HG03457 (cell line): ENCODE results near the gene PKD1.
"Not testable (repeated sequence)": the region's sequence is repeated elsewhere in the genome, so short reads cannot be mapped to it uniquely, and the experiment has no call there.

Experiments used
- ATAC-seq: cut with Tn5 transposase; IDR thresholded peaks from one replicate; pipeline ENCODE4 v1.9.1; 2021; ENCODE audit warnings: moderate number of reproducible peaks; ENCODE audit not compliant: unreplicated experiment

Gene PKD1

GRCh38 chr16:2152695-2153506 lies 17.2 kb upstream of the PKD1 start:
- no peak for ATAC-seq

DNA sequence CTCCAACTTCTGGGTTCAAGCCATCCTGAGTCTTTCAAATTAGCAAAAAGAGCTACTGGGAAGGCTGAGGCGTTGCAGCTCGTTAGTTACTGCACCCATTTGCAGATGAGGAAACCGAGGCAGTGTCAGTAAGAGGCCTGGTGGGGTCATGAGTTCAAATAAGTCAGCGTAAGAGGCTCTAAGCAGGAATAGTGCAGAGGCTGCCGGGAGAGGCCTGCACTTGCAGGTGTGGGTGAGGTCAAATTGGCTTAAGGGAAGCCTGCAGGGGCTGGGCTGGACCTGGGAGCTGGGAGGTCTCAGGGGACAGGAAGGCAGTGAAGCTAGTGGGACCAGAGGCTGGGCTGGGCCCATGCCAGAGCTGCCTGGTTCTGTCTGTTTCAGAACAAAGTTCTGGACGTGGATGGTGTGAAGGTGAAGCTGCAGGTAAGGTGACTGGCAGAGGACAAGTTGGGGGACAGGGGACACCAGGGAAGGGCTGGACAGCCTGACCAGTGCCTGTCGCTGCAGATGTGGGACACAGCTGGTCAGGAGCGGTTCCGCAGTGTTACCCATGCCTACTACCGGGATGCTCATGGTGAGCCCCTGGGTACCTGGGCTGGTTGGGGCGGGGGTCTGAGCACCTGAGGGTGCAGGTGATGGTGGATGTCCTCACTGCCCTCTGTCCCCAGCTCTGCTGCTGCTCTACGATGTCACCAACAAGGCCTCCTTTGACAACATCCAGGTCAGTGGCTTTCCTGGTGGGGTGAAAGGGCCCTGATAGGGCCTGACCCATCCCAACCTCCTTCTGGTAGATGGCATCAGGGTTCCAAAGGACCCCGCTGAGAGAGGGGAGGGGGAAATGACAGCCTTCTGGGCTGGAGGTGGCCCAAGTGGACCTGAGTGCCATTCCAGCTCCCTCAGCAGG lies 15.7 kb upstream of the PKD1 start:
- no peak for ATAC-seq

DNA sequence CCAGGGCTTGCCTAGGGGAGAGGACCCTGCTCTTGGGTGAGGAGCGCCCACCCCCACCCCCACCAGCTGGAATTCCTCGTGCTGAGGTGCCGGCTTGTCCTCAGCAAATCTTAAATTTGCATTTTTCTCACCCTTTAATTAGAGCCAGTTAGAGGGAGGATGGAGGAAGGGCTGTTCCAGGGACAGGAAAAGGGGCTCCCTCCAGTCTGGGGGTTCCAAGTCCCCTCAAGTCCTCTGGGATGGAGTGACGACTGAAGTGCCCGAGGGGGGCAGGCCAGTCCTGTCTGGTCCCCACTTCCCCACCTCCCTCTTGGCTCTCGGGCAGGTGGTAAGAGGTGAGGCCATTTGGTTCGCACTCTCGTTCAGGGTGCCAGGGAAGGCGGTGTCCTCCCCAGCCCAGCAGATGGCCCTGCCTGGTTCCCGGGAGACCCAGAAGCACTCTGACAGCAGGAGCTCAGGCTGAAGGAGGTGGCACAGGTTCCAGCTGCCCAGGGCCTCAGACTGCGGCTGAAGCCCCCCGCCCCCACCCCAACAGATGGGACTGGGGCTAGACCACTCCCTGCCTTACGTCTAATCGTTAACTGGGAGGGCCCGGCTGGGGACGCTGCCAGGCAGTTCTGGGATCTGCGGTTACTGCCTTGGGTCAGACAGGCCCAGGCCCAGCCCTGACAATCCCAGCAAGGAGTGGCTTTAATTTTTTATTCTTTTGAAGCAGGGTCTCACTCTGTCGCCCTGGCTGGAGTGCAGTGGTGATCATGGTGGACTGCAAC lies 14.9 kb upstream of the PKD1 start:
- ATAC-seq, result no peak

DNA sequence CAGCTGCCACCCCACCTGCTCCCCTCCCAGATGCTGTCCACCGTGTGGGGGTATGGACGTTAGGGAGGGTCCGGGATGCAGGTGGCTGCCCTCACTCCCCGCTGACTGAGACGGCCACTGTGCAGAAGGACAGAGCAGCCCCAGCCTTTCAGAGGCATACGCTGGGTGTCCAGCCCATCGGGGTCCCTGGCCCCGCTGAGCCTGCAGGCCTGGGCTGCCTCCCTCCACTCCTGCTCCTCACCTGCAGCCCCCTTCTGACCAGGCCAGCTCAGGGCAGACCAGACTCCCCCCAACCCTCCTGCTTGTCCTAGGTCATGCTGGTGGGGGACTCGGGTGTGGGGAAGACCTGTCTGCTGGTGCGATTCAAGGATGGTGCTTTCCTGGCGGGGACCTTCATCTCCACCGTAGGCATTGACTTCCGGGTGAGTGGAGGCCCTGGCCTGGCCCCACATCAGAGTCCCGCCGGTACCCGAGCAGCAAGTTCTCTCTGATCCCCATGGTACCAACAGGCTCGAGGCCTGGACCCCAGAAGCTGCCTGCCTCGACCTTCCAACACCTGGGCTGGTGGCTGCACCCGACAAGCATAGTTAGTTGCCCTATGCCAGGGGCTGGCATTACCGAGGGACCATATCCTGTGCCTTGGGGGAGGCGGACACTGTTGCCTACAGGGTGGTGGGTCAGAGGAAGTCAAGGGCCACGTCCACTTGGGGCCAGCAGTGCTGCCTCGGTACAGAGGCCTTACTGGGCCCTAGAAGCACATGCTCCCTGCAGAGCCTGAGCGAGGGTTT lies 14.1 kb upstream of the PKD1 start:
- no peak for ATAC-seq

GRCh38 chr16:2148714-2149629 lies 13.3 kb upstream of the PKD1 start:
- no peak for ATAC-seq

GRCh38 chr16:2147981-2148671 lies 12.4 kb upstream of the PKD1 start, which contains the start of gene RAB26:
Gene RAB26 (plus strand): TSS chr16:2148625. CDS start chr16:2148784, 159 bp downstream.
- no peak for ATAC-seq

DNA sequence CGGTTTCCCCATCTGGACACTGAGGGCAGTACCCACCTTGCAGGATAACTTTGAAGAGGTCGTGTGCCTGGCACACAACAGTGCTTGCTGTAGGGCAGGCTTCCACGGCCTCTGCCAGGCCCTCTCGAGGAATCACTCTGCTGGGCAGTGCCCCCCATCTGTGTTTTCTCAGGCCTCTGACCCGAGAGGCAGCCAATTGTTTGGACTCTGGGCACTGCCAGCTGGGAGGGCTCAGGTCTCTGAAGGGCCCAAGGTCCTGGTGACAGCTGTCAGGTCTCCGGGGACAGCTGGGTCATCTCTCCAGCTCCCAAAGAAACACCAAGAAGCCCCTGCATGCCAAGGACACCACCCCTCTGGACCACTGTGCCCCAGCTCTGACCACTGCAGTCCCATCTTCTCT lies 11.7 kb upstream of the PKD1 start:
- no peak for ATAC-seq

- ATAC-seq, result no peak
Measured at GRCh38 chr16:2145843-2146242, 10.1 kb upstream of the PKD1 start.

DNA sequence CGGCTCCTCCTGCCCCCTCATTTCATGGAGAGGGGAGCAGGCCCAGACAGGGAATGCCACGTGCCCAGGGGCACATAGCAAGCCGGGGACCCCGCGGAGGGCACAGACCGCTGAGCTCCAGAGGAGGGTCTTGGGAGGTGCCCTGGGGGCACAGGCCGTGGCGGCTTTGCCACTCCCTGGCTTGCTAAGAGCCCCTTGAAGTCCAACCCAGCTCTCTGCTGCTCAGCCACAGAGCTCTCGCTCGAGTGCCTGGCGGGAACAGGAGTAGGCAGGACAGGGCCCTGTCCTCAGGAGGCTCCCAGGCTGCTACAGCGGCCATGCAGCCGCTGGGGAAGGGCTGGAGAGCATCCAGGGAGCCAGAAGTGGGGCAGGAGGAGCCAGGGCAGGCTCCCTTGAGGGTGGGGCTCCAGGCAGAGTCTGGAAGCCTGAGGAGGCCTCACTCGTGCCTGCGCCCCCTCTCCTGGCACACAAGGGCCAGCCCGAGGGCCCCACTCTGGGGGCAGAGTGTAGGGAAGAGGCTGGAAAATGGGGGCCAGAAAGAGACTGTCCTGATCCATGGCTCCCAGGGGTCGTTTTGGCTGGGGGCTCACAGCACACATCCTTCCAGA lies 8.3 kb upstream of the PKD1 start:
- no peak for ATAC-seq

- ATAC-seq, result no peak
Measured at GRCh38 chr16:2142942-2143877, 7.5 kb upstream of the PKD1 start.

GRCh38 chr16:2135071-2135470 lies 627 bp downstream of the PKD1 start:
- not testable (repeated sequence) for ATAC-seq

DNA sequence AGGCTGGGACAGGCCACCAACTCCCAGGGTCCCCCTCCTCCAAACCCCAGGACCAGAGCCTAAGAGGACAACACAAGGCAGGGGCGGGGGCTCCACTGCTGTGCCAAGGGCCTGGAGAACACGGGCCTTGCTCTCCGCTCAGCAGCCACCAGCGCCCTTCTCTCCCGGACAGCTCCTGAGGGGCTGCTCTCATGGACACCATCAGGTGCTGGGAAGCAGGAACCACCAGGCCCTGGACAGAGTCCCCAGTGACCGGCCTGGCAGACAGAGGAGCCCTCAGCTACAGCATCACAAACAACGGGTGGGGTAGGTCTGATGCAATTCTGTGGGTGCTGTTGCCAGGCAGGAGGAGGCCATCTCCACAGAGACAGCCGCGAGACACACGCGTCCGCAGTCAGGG lies 1.9 kb downstream of the PKD1 start:
- ATAC-seq, result not testable (repeated sequence)

GRCh38 chr16:2129890-2130447 lies 5.7 kb downstream of the PKD1 start:
- not testable (repeated sequence) for ATAC-seq

DNA sequence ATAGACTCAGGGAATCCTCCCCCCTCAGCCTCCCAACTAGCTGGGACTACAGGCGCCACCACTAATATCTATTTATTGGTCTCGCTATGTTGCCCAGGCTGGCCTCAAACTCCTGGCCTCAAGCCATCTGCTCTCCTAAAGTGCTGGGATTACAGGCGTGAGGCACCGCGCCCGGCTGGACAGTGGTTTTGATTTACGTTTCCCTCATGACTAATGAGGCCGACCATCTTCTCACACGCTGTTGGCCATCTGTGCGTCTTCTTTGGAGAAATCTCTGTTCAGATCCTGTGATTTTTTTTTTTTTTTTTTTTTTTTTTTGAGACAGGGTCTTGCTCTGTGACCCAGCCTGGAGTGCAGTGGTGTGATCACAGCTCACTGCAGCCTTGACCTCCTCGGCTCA lies 6.4 kb downstream of the PKD1 start:
- ATAC-seq, result not testable (repeated sequence)

- ATAC-seq, result not testable (repeated sequence)
Measured at GRCh38 chr16:2127630-2128280, 7.9 kb downstream of the PKD1 start.

DNA sequence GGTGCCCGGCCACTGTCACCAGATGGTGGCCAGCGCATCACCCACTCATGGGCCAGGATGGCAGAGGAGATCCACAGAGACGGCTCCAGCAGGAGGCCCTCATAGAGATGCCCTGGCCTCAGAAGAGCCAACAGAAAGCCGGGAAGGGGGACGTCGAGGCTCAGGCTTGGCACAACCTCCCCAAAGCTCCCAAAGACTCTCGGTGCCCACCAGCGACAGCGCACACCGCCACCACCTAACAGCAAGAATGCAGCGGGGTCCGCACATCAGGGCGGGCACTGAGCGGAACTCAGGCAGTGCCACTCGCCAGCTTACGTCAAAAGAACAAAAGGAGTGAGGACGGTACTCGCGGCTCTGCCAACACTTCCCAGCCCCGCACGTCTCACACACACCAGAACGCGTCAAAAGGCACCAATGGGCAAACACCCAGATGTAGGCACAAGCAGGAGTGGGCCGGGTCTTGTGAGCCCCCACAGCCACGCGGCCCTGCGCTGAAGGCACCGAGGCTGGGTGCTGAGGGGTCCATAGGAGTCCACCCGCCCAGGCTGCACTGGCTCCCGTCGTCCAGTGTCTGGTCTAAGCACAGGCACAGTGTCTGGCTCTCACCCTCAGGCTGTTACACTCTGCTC lies 8.7 kb downstream of the PKD1 start:
- ATAC-seq, result not testable (repeated sequence)
